ENCODE results near the gene NUP133. TPM values are rescaled to one million over a fixed set of nuclear protein-coding genes. Genes with fewer than 3 reads are reported as not detected.

The NUP133 gene
- total RNA-seq, 1 donor from 2014 or later = 56.2 TPM

- no peak overlapping the region for H3K27ac Mint-ChIP-seq
Observed at GRCh38 chr1:229411434-229412055, 96.6 kb downstream of the NUP133 start.

GRCh38 chr1:229410692-229411433 lies 97.3 kb downstream of the NUP133 start:
- ChIA-PET POLR2A (interaction anchor here (0.6 to 0.7 kb wide), 2 partner anchors 139 to 1769 kb away, joined by 3 read pairs; no protein-coding TSS in a partner anchor), CTCF (interaction anchor here (1.1 kb wide), 1 partner anchor 71 kb away, joined by 3 read pairs; no protein-coding TSS in a partner anchor)
- TF ChIP-seq CTCF (IDR thresholded peaks at IDR 0.05) = no peak
- intact Hi-C loops (cut with micrococcal nuclease) = no loop called here
- H3K4me1 Mint-ChIP-seq = peaks cover 11% of the 10 kb centered on the region
- H3K36me3 Mint-ChIP-seq (ENCODE audit: low read depth) = no peaks in the 10 kb centered on the region
- no peak overlapping the region for H3K27ac Mint-ChIP-seq
- no peaks in the 10 kb centered on the region for H3K9me3 Mint-ChIP-seq
- no peak overlapping the region for H3K4me3 Mint-ChIP-seq
- peaks cover 54% of the 10 kb centered on the region for H3K27me3 Mint-ChIP-seq
- ATAC-seq (ENCODE audit: low read depth) (peak; percentile 45), DNase-seq (no peak)

More at GRCh38 chr1:229411434-229412055, 96.6 kb downstream of the NUP133 start:
- no peak for ATAC-seq (ENCODE audit: low read depth)
- Mint-ChIP-seq H3K4me1 (peaks cover 11% of the 10 kb centered on the region), H3K4me3 (no peak overlapping the region), H3K9me3 (no peaks in the 10 kb centered on the region), H3K27me3 (peaks cover 50% of the 10 kb centered on the region), H3K36me3 (ENCODE audit: low read depth) (no peaks in the 10 kb centered on the region)
- POLR2A ChIA-PET = interaction anchor here (0.6 kb wide), 1 partner anchor 1770 kb away, joined by 3 read pairs; no protein-coding TSS in a partner anchor
- no peak for DNase-seq
- intact Hi-C loops (cut with micrococcal nuclease) = no loop called here
- no peak for TF ChIP-seq CTCF (IDR thresholded peaks at IDR 0.05)
- CTCF ChIA-PET = no interaction called here

- Mint-ChIP-seq H3K27ac (no peak overlapping the region), H3K9me3 (no peaks in the 10 kb centered on the region), H3K27me3 (peaks cover 59% of the 10 kb centered on the region), H3K36me3 (ENCODE audit: low read depth) (no peaks in the 10 kb centered on the region), H3K4me3 (no peak overlapping the region), H3K4me1 (peaks cover 11% of the 10 kb centered on the region)
- POLR2A ChIA-PET = interaction anchor here (0.7 kb wide), 1 partner anchor 139 kb away, joined by 3 read pairs; no protein-coding TSS in a partner anchor
- CTCF ChIA-PET = interaction anchor here (1.1 kb wide), 1 partner anchor 71 kb away, joined by 3 read pairs; no protein-coding TSS in a partner anchor
- DNase-seq (no peak), ATAC-seq (ENCODE audit: low read depth) (no peak)
- no peak for TF ChIP-seq CTCF (IDR thresholded peaks at IDR 0.05)
- intact Hi-C loops (cut with micrococcal nuclease) = no loop called here
Observed at GRCh38 chr1:229410370-229410691, 97.8 kb downstream of the NUP133 start.

GRCh38 chr1:229409616-229410369 lies 98.3 kb downstream of the NUP133 start:
- Mint-ChIP-seq H3K4me1 (peaks cover 11% of the 10 kb centered on the region), H3K4me3 (no peak overlapping the region), H3K27ac (no peak overlapping the region), H3K27me3 (peaks cover 62% of the 10 kb centered on the region), H3K9me3 (no peaks in the 10 kb centered on the region), H3K36me3 (ENCODE audit: low read depth) (no peaks in the 10 kb centered on the region)
- TF ChIP-seq CTCF (IDR thresholded peaks at IDR 0.05) = no peak
- no peak for ATAC-seq (ENCODE audit: low read depth)
- DNase-seq = no peak
- ChIA-PET CTCF (interaction anchor here (1.1 kb wide), 1 partner anchor 72 kb away, joined by 3 read pairs; no protein-coding TSS in a partner anchor), POLR2A (no interaction called here)
- intact Hi-C loops (cut with micrococcal nuclease) = no loop called here
